T-helper 2 cell (primary cell): Measurements from ENCODE around the gene MMP15.

Source experiments
- DNase-seq, 5 experiments: peaks; one replicate each; pipeline versions ENCODE4 v3.0.0 to v3.0.0-alpha.2; 2012 to 2022

The MMP15 gene

GRCh38 chr16:58035356-58036170 lies 10.0 kb downstream of the MMP15 start:
- no peak for DNase-seq

DNA sequence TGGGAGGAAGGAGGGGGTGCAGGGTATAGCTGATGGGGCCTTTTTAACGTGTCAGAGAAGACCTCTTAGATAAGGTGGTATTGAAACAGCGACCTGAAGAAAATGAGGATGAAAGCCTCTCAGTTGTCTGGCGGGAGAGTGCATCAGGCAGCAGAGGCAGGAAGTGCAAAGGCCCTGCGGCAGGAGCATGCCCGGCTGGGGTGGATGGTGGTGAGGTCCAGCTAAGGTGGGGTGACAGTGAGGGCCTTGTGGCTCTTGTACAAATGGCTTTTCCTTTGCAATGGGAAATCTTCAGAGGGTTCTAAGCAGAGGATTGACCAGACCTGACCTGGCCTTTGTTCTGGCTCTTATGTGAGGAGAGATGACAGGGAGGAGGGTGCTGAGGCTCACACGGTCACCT lies 11.4 kb downstream of the MMP15 start:
- no peak for DNase-seq

DNA sequence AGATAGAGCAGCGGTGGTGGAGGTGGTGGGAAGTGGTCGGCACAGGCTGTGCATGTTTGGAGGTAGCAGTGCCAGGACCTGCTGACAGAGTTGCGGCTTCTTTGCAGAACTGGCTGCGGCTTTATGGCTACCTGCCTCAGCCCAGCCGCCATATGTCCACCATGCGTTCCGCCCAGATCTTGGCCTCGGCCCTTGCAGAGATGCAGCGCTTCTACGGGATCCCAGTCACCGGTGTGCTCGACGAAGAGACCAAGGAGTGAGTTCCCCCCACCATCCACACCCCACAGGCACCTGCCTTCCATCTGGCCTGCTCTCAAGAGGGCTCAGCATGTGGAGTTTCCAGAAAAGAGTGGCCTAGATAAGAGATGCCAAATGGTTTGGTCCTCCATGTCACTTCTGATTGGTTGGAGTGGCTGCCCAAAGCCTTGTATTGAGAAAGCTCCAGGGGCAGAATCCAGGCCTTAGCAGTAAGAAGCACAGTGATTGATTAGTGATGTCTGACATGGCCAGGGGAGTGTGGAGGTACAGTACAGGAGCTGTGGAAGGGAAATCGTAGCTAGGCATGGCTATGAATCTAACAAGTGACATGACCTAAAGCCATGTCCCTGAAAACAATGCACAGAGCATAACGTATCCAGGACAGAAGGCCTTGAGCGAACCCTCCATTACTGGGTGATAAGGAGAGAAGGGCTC lies 12.0 kb downstream of the MMP15 start:
- DNase-seq = no peak

DNA sequence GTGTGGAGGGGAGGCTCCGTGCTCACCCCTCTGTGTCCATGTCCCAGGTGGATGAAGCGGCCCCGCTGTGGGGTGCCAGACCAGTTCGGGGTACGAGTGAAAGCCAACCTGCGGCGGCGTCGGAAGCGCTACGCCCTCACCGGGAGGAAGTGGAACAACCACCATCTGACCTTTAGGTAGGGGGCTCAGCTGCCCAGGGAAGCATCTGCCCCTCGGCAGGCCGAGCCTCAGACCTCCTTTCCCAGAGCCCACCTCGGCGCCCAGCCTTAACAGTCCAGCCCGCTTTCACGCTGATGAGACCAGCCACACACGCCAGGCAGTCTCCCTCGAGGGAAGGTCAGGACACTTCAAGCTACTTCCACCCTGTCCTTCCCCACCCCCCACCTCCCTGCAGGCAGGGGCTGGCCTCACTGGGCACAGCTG lies 12.7 kb downstream of the MMP15 start:
- no peak for DNase-seq

DNA sequence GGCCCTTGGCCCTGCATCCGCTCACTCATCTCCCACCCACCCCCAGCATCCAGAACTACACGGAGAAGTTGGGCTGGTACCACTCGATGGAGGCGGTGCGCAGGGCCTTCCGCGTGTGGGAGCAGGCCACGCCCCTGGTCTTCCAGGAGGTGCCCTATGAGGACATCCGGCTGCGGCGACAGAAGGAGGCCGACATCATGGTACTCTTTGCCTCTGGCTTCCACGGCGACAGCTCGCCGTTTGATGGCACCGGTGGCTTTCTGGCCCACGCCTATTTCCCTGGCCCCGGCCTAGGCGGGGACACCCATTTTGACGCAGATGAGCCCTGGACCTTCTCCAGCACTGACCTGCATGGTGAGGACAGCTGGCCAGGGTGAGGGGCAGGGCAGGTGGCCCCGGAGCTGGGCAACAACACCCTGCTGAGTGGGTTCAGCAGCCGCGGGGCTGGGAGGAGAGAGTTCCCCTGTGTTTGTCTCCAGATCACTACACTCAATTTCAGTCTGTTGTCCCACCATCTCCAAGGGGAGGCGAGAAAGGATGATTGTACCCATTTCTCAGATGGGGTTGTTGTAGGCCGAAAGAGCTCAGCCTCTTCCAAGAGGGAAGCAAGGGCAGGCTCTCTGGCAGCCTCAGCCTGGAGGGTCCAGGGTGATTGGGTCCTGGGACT lies 14.4 kb downstream of the MMP15 start:
- no peak for DNase-seq

DNA sequence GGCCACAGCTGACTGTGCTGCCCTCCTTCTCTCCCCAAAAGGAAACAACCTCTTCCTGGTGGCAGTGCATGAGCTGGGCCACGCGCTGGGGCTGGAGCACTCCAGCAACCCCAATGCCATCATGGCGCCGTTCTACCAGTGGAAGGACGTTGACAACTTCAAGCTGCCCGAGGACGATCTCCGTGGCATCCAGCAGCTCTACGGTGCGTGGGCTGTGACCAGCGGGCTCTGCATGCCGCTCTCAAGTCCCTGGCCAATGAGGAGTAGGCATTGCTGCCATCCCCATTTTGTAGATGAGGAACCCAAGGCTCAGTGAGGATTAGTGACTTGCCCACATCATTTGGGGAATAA lies 14.9 kb downstream of the MMP15 start:
- no peak for DNase-seq

DNA sequence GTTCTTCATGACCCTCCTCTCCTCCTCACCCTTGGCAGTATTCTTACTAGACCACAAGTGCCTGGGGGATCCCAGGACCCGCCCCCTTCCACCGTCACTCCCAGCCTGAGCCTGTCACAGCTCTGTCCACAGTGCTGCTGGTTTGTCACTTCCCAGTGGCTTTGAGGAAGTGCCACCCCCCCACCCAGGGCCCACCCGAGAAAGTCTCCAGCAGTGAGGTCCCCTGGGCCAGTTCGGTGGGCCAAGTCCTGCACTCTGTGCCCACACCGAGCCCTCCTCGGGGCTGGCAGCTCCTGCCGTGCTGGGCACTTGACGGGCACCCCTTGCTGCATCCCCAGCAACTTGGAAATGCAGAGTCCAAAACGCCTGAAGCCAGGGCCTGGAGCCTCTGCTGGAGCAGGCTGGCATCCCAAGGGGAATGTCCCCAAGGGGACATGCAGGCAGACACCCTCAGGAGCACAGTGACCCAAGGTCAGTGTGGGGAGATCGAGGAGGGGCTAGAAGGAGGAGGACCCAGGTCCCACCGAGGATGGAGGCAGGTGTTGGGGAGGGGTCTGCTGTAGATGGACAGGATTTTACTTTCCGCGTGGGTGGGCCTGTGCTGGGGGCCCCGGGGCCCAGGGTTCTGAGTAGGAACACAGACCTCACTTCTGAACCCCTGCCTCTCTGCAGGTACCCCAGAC lies 15.5 kb downstream of the MMP15 start:
- DNase-seq = no peak

- DNase-seq = no peak
Observed at GRCh38 chr16:58041628-58041955, 16.0 kb downstream of the MMP15 start.

GRCh38 chr16:58042001-58042885 lies 16.7 kb downstream of the MMP15 start:
- no peak for DNase-seq

DNA sequence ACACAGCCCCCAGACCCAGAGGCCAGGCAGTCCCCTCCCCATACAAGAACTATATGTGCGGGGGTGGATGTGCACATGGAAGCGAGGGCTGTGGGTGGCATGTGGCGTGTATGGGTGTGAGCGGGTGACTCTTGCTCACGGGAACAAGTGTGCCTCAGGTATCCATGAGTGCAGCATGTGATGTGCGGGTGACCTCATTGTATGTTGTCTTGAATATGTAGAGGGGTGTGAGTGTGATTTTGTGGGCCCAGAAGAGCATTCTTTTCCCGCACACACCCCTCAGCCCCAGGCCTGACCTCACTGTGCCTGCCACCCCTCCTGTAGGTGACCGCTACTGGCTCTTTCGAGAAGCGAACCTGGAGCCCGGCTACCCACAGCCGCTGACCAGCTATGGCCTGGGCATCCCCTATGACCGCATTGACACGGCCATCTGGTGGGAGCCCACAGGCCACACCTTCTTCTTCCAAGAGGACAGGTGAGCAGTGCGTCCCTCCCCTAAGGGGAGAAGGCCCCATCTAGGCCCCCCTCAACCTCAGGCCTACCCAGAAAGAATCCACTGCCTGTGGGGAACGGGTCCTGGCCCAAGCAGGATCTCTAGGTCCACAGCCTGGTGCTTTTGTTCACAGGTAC lies 17.4 kb downstream of the MMP15 start:
- no peak for DNase-seq

DNA sequence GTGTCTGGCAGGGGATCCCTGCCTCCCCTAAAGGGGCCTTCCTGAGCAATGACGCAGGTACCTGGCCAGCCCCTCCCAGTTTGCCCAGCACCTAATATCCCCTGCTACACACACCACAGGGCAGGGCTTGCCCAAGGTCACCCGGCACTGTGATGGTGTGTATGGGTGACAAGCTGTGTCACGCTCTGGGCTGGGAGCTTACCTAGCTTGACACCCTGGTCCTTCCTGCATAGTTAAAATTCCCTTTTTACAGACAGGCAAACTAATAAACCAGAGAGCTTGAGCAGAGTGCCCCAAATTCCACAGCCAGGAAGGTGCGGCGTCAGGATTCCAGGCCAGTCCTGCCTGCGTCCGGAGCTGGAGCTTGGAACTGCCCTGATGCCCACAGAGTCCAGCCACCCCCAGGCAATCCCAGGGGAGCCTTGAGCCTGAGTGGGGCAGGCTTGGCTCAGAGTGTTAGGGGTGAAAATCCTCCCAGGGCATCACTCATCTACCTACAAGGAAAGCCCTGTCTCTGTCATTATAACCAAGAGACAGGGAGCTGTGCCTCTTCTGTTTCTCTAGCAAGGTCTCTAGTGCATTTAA lies 18.1 kb downstream of the MMP15 start:
- DNase-seq = no peak

- DNase-seq = no peak
Observed at GRCh38 chr16:58044266-58045019, 18.9 kb downstream of the MMP15 start.

DNA sequence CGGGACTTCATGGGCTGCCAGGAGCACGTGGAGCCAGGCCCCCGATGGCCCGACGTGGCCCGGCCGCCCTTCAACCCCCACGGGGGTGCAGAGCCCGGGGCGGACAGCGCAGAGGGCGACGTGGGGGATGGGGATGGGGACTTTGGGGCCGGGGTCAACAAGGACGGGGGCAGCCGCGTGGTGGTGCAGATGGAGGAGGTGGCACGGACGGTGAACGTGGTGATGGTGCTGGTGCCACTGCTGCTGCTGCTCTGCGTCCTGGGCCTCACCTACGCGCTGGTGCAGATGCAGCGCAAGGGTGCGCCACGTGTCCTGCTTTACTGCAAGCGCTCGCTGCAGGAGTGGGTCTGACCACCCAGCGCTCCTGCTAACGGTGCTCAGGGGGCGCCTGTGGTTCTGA lies 19.5 kb downstream of the MMP15 start:
- DNase-seq = no peak

DNA sequence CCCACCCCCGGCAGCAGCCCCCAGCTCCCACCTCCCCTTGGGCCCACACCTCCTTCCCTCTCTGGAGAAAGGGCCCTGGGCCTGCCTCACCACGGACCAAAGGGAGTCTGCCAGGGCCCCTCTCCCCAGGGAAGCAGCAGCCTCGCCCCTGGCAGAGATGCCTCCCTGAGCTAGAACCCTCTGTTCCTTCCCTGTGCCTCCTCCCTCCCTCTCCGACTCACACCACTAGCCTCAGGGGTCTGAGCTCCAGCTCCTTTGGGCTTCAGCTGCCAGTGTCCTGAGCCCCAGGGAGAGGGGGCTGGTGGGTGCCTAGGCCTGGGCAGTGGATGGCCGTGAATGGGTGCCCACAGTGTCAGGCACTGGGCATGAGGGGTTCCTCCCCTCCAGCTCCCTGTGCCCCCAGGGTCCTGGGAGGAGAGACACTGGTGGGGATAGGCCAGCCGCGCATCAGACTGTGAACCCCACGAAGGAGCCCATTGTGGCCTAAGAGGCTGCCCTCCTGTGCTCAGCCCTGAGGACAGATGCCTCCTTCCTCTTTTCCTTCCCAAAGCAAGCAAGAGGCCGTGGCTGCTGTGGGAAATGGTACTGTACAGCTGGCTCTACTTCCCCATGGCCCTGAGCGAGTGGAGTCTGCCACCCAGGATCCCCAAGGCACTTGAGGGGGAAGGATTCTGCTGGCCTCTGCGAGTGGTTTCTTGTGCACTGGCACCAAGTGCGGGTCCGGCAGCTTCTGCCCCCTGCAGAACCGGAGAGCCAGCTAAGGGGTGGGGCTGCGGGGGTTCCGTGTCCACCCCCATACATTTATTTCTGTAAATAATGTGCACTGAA lies 20.7 kb downstream of the MMP15 start:
- DNase-seq = no peak

- no peak for DNase-seq
Observed at GRCh38 chr16:58046936-58047335, 21.4 kb downstream of the MMP15 start.

DNA sequence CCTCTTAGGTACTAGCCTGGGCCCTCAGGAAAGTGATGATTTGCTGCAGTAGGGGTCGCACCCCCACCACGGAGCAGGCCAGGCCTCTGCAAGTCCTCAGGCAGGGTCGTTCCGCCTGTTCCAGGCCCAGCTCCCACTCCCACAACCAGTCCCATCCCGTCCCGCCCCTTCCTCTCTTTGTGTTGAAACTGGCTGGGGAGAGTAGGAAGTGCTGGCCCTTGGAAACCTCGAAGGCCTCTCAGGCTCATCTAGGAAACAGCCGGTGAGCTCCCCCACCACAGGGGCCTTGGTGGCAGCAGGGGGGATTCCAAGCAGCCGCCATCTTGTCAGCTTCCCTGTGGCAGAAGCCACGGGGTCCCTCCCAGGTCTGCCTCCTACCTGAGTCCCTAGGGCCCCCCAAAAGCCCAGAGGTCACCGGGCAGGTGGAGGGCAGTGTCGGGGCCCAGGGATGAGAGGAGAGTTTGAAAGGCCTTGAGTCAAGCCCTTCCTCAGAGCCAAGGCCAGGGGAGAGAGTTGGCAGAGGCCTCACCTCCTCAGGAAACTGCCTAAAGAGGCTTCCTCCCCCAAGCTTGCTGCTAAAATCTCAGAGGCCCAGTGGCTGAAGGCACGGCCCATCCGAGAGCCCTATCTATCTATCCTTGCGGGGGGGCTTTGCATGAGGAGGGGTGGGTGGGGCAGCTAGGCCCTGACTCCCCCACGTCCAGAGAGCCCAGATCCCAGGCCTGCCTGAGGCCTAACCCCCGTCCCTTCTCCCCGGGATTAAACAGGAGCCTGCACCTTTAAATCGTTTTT lies 22.2 kb downstream of the MMP15 start:
- DNase-seq = no peak

DNA sequence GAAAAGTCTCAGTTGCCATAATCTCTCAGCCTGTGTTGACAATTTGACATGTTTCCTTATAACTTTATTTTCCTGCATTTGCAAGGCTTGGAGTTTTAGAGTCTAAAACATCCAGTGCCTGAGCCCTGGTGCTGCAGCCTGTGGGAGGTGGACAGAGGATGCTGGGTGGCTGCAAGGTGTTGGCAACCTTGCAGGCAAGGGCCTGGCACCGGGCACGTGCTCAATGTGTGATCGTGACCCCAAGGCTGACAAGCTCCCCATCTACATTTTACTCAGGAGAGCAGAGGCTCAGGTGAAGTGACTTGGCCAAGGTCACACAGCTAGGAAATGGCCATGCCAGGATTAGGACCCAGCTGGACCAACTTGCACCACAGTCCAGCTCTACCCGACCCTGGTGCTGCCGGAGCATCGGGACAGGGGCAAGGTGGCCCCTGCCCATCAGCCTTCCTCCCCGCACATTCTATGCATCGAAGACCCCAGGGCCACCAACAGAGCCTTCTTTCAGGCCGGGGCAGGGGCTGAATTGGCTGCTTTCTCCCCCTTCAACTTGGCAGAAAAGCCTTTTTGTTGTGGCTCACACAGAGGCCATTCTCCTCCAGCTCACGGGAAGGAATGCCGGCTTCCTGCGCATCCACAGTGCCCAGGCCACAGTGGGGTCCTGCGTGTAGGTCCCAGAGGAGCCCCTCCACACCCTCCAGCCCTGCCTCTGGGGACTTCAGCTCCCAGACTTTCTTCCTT lies 23.1 kb downstream of the MMP15 start:
- no peak for DNase-seq
